Measurements from ENCODE around the gene SHROOM1.

Gene SHROOM1

DNA sequence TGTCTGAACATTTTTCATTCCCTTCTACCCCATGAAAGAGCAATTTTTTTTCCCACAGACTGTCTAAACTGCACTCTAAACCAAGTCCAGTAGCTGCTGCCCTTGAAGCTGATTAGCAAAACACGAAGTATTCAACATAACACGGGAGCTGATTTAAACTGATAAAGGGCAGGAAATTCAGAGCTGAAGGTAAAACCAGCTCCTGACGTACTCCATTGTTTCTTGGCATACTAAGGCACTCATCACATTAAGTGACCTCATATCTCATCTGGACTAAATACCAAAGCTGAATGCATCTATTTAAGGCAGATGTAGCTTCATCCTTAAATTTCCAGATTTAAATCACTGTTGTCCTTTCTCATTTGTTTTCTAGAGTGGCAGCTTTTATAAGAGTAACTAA is 23.9 kb upstream of the SHROOM1 start:
- DNase-seq = no peak

GRCh38 chr5:132853790-132854189 is 23.3 kb upstream of the SHROOM1 start:
- DNase-seq = no peak

- DNase-seq = no peak
Observed at GRCh38 chr5:132853323-132853722, 22.9 kb upstream of the SHROOM1 start.

GRCh38 chr5:132850066-132850465 is 19.6 kb upstream of the SHROOM1 start:
- no peak for DNase-seq

GRCh38 chr5:132849347-132849746 is 18.9 kb upstream of the SHROOM1 start:
- DNase-seq = no peak

DNA sequence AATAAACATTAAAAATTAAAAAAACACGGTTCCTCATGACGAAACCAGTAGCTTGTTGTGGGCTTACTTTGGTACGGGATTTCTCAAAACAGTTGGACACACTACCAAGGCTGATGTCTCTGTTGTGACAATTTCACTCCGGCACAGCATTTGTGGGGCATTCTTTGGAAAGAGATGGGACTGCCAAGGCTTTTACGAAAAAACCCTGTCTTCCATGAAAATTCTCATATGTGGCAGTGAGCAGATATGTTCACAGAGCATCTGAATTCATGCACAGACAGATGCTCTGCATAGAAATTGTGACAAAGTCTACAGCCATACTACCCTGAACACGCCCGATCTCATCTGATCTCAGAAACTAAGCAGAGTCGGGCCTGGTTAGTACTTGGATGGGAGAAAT is 17.8 kb upstream of the SHROOM1 start:
- no peak for DNase-seq

DNA sequence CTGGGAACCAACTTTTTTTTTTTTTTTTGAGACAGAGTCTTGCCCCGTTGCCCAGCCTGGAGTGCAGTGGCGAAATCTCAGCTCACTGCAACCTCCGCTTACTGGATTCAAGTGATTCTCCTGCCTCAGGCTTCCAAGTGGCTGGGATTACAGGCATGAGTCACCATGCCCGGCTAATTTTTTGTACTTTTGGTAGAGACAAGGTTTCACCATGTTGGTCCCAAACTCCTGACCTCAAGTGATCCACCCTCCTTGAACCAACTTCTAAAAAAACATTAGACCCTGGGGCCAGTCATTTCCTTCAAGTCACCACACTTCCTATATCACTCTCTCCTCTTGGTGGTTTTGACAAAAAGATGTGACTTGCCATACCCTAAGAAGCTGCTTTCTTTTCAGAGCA is 10.9 kb upstream of the SHROOM1 start:
- peak in 1 of 58 donors; percentile 27 for DNase-seq

DNA sequence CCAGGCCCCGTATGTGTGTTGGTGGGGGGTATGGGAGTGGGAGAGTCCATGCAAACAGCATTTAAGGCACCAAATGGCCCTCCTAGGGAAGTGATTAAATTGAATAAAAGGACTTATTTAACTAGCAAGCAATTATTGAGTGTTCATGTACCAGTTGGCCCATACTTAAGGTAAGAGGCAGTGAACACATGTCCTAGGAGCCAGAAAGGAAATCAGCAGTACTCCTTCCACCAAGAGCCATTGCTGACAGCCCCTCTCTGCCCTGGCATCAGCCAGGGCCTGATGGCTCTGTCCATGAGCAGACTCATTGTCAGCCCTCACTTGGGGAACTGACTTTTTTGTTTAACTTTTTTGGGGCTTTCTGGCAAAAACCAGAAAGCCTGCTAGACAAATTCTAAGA is 10.4 kb upstream of the SHROOM1 start:
- no peak for DNase-seq

- no peak for DNase-seq
Observed at GRCh38 chr5:132840313-132840712, 9.9 kb upstream of the SHROOM1 start.

- no peak for DNase-seq
Observed at GRCh38 chr5:132839426-132840301, 9.2 kb upstream of the SHROOM1 start.

DNA sequence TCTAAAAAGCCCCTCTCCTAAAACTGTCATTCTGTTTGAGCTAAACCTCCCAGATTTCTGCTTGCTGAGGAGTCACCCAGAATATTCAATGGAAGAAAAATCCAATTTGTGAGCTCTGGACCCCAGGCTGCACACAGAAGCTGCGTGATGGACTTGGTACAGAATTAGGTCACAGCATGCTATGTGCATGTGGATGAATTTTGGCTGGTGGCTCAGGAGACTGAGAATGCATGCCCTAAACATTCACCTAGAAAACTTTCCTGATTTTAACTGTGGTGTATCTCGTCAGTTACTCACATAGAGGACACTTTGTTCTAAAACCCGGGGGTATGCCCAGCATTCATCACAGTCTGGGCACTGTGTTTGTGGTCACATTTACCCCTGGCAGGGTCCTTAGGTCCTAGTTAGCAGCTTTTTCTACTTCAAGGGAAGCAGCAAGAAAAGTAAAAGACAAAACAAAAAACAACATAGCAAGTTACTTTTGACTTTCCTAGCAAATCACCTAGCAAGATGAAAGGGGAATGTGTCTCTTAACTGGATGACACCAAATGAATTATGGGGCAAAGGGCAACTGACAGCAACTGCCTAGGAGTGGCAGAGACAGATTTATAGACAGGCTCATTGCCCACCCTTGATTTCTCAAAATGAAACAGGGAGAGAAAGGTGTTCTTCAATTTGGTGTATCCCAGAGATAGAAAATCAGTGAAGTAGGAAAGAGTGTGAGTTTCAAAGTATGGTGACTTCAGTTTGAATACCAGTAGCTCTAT is 8.3 kb upstream of the SHROOM1 start:
- DNase-seq = peak in 2 of 58 donors; percentile 10 to 26

DNA sequence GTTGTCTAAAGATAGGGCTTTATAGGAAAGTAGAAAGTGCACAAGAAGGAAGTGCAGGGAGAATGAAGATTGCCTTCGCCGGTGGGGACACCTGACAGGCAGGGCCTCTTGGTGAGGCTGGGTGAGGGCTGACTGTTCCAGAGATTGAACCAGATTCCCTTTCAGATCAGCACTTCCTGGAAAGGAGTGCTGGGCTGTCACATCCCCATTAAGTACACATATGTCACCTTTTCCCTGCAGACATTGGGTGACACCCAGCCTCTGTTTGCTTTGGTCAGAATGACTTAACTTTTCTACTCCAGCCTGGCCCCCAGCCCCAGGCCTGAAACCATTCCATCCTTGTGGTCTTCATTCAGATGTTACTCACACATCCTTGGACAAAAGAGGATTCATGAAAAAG is 7.4 kb upstream of the SHROOM1 start:
- no peak for DNase-seq

GRCh38 chr5:132836852-132837251 is 6.4 kb upstream of the SHROOM1 start:
- DNase-seq = no peak

GRCh38 chr5:132834057-132834456 is 3.6 kb upstream of the SHROOM1 start:
- DNase-seq = no peak

DNA sequence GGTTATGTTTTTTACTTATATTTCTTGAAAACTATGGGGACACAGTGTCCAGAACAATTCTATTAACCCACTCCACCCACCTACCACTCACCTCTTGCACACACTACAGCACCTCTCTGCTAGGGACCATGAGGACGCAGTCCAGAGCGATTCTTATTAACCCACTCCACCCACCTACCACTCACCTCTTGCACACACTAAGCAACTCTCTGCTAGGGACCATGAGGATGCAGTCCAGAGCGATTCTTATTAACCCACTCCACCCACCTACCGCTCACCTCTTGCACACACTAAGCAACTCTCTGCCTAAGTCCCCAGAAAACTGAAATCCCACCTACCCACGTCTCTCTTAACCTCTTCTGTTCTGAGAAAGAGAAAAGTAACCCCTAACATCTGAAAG is 2.2 kb upstream of the SHROOM1 start:
- no peak for DNase-seq

DNA sequence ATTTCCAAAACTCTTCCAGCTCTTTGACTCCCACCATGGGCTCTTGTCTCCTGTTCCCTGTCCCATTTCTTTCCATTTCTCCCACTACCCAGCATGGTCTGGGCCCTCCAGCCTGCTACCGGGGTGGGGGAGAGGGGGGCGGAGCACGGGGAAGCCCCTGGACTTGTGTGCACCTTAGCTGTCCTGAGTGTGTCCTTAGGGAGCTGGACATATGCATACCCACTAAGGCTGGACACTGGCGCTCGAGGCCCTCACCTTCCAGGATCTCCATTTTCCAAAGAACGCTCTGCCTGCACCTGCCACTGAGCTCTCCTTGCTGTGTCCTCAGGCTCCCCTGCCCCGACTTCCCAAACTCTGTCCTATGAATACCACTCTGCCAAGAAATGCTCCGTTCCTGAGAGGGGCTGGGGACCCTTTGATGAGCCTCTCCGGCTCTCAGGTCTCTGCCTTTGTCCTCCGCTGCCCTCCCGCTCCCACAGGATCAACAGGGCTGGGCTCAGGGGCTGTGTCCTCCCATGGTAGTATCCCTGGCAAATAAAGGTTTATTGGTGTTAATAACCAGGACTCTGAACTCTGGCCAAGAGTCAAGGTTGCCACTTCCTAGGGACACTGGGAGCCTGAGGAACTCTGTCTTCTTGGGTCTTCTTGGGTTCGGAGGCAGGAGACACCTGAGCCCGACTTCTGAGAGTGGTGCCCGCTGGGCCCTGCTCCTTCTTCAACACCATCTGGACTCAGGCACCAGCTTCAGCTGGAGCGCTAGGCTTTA is 831 bp upstream of the SHROOM1 start:
- DNase-seq = no peak

- DNase-seq = peak in 49 of 58 donors; percentile 32 to 76 (median 57)
Observed at GRCh38 chr5:132829742-132830435, 558 bp downstream of the SHROOM1 start.

- DNase-seq = no peak
Observed at GRCh38 chr5:132828846-132829494, 1.5 kb downstream of the SHROOM1 start.

- DNase-seq = no peak
Observed at GRCh38 chr5:132827943-132828673, 2.3 kb downstream of the SHROOM1 start.

All from anterior cingulate cortex (tissue), 58 donors.